Endodermal cell (in vitro differentiated cells): Measurements from ENCODE around the gene CX3CL1. TPM values are rescaled to one million over a fixed set of nuclear protein-coding genes. Genes with fewer than 3 reads are reported as not detected.

Source experiments
- DNase-seq: peaks from one replicate; pipeline ENCODE4 v3.0.0-alpha.2; 2017
- H3K27ac ChIP-seq: 2 replicates; pipeline ENCODE4 v1.5.1; 2013; ENCODE audit warnings: mild to moderate bottlenecking, low read depth, low read length, moderate library complexity
- H3K27me3 ChIP-seq: 2 replicates; pipeline ENCODE4 v1.6.1; 2013; ENCODE audit warnings: mild to moderate bottlenecking, low read length, moderate library complexity; ENCODE audit not compliant: insufficient read depth, control insufficient read depth, poor library complexity, severe bottlenecking
- H3K36me3 ChIP-seq: 2 replicates; pipeline ENCODE4 v1.7.0; 2013; ENCODE audit warnings: mild to moderate bottlenecking, low read length, moderate library complexity; ENCODE audit not compliant: control insufficient read depth, insufficient read depth
- H3K4me1 ChIP-seq: one replicate; pipeline ENCODE4 v1.7.0; 2013; ENCODE audit warnings: low read length; ENCODE audit not compliant: control insufficient read depth, insufficient read depth
- H3K4me3 ChIP-seq: 2 replicates; pipeline ENCODE4 v1.5.1; 2013; ENCODE audit warnings: mild to moderate bottlenecking, low read length, moderate library complexity
- H3K9ac ChIP-seq: 2 replicates; pipeline ENCODE4 v1.6.1; 2013; ENCODE audit warnings: mild to moderate bottlenecking, low read length, moderate library complexity; ENCODE audit not compliant: poor library complexity, severe bottlenecking; ENCODE audit errors: extremely low read depth
- H3K9me3 ChIP-seq: 2 replicates; pipeline ENCODE4 v1.6.1; 2013; ENCODE audit warnings: mild to moderate bottlenecking, low read length, moderate library complexity; ENCODE audit not compliant: control insufficient read depth
- H3K27ac Mint-ChIP-seq: 2 replicates; pipeline ENCODE4 v1.8.0; 2020; ENCODE audit warnings: mixed read lengths
- H3K27me3 Mint-ChIP-seq: 2 replicates; pipeline ENCODE4 v1.8.0; 2021; ENCODE audit warnings: mild to moderate bottlenecking, mixed read lengths; ENCODE audit not compliant: insufficient read depth
- H3K36me3 Mint-ChIP-seq: 2 replicates; pipeline ENCODE4 v1.8.0; 2020; ENCODE audit warnings: low read depth, mixed read lengths
- H3K4me1 Mint-ChIP-seq: 2 replicates; pipeline ENCODE4 v1.8.0; 2020; ENCODE audit warnings: mixed read lengths
- H3K4me3 Mint-ChIP-seq: 2 replicates; pipeline ENCODE4 v1.8.0; 2020; ENCODE audit warnings: mild to moderate bottlenecking, moderate library complexity, mixed read lengths
- H3K9me3 Mint-ChIP-seq: 2 replicates; pipeline ENCODE4 v1.8.0; 2020; ENCODE audit warnings: mild to moderate bottlenecking, mixed read lengths
- WGBS, 2 experiments: methylation state at CpG; one replicate each; pipeline versions ENCODE4 v1.1.5 to v1.1.7; 2013; ENCODE audit warnings: missing lambda C conversion rate in 2 of 2, mixed read lengths in 1 of 2; ENCODE audit not compliant: insufficient coverage in 1 of 2, insufficient read length in 1 of 2; 5-methylcytosine and 5-hydroxymethylcytosine counted together
- total RNA-seq, 2 donors: library from RNA; stranded (reverse); fragmentation: NEBNext Ultra II Directional in 1 of 2; extraction: Animal tissue kit (Norgen Biotek cat#: 25700) in 1 of 2; gene quantifications; 2 replicates in 1 of 2; 3 replicates in 1 of 2; pipeline ENCODE4 v1.2.1, GENCODE V29; 2021
- TF ChIP-seq, protein P1 (sequence below): fragments of 200-600 bp; sonication (generic); conservative IDR thresholded peaks from 2 replicates; pipeline ENCODE4 v1.5.0; 2021; ENCODE audit warnings: antibody characterized with exemption, mild to moderate bottlenecking

The CX3CL1 gene
- total RNA-seq, 2 donors from 2014 or later = 0.18 to 1.0 TPM

- Mint-ChIP-seq H3K27ac (no peak overlapping the region), H3K27me3 (peaks cover 7% of the 10 kb centered on the region)
These were observed 16.2 kb downstream of the CX3CL1 start for GRCh38 chr16:57388359-57389086.

GRCh38 chr16:57389087-57389468 is 16.8 kb downstream of the CX3CL1 start:
- no peak overlapping the region for H3K27ac Mint-ChIP-seq
- no peaks in the 10 kb centered on the region for H3K4me1 Mint-ChIP-seq

More at GRCh38 chr16:57388359-57389086, 16.2 kb downstream of the CX3CL1 start:
- WGBS, 2 experiments = 89 to 91% methylated on average over 6 to 7 of the region's 7 CpGs
- TF ChIP-seq, protein P1, sequence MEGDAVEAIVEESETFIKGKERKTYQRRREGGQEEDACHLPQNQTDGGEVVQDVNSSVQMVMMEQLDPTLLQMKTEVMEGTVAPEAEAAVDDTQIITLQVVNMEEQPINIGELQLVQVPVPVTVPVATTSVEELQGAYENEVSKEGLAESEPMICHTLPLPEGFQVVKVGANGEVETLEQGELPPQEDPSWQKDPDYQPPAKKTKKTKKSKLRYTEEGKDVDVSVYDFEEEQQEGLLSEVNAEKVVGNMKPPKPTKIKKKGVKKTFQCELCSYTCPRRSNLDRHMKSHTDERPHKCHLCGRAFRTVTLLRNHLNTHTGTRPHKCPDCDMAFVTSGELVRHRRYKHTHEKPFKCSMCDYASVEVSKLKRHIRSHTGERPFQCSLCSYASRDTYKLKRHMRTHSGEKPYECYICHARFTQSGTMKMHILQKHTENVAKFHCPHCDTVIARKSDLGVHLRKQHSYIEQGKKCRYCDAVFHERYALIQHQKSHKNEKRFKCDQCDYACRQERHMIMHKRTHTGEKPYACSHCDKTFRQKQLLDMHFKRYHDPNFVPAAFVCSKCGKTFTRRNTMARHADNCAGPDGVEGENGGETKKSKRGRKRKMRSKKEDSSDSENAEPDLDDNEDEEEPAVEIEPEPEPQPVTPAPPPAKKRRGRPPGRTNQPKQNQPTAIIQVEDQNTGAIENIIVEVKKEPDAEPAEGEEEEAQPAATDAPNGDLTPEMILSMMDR = no peak
- no peaks in the 10 kb centered on the region for H3K4me1 Mint-ChIP-seq
- H3K4me3 Mint-ChIP-seq = no peak overlapping the region
- no peaks in the 10 kb centered on the region for H3K36me3 Mint-ChIP-seq
- Histone ChIP-seq H3K4me1 (no peaks in the 10 kb centered on the region), H3K9me3 (no peaks in the 10 kb centered on the region), H3K27ac (no peak overlapping the region), H3K27me3 (peaks cover 4% of the 10 kb centered on the region), H3K9ac (no peak overlapping the region), H3K36me3 (no peaks in the 10 kb centered on the region), H3K4me3 (no peak overlapping the region)
- no peak for DNase-seq
- no peaks in the 10 kb centered on the region for H3K9me3 Mint-ChIP-seq

GRCh38 chr16:57390636-57391295 is 18.5 kb downstream of the CX3CL1 start:
- Histone ChIP-seq H3K9me3 (no peaks in the 10 kb centered on the region), H3K9ac (no peak overlapping the region), H3K27me3 (peaks cover 8% of the 10 kb centered on the region), H3K36me3 (no peaks in the 10 kb centered on the region), H3K4me1 (no peaks in the 10 kb centered on the region), H3K4me3 (no peak overlapping the region), H3K27ac (no peak overlapping the region)
- no peak overlapping the region for H3K4me3 Mint-ChIP-seq
- H3K36me3 Mint-ChIP-seq = no peaks in the 10 kb centered on the region
- no peaks in the 10 kb centered on the region for H3K4me1 Mint-ChIP-seq
- H3K27ac Mint-ChIP-seq = no peak overlapping the region
- DNase-seq = no peak
- no peaks in the 10 kb centered on the region for H3K9me3 Mint-ChIP-seq
- 88 to 89% methylated on average over 5 of the region's 5 CpGs for WGBS, 2 experiments
- TF ChIP-seq, protein P1 = no peak
- H3K27me3 Mint-ChIP-seq = peaks cover 7% of the 10 kb centered on the region

More at GRCh38 chr16:57389087-57389468, 16.8 kb downstream of the CX3CL1 start:
- TF ChIP-seq, protein P1 = no peak
- no peak overlapping the region for H3K4me3 ChIP-seq
- H3K4me1 ChIP-seq = no peaks in the 10 kb centered on the region
- H3K27me3 Mint-ChIP-seq = peaks cover 7% of the 10 kb centered on the region
- no peak overlapping the region for H3K9ac ChIP-seq
- no peak for DNase-seq
- no peak overlapping the region for H3K27ac ChIP-seq
- 90 to 96% methylated on average over 2 to 3 of the region's 3 CpGs for WGBS, 2 experiments
- H3K9me3 ChIP-seq = no peaks in the 10 kb centered on the region
- no peaks in the 10 kb centered on the region for H3K36me3 ChIP-seq
- peaks cover 8% of the 10 kb centered on the region for H3K27me3 ChIP-seq
- no peak overlapping the region for H3K4me3 Mint-ChIP-seq
- no peaks in the 10 kb centered on the region for H3K9me3 Mint-ChIP-seq
- H3K36me3 Mint-ChIP-seq = no peaks in the 10 kb centered on the region
